Activated CD4-positive, alpha-beta T cell treated with anti-CD3 and anti-CD28 coated beads, Interleukin-2, amount 10 ng/mL, durations not matched to agents 24 days and 14 days (primary cell): ENCODE results near the gene CEBPG. TPM values are rescaled to one million over a fixed set of nuclear protein-coding genes. Genes with fewer than 3 reads are reported as not detected.

Experiments
- DNase-seq: peaks from one replicate; pipeline ENCODE4 v3.0.0; 2022
- H3K27ac Mint-ChIP-seq: one replicate; pipeline ENCODE4 v1.8.0; 2022; ENCODE audit warnings: mild to moderate bottlenecking, mixed read lengths
- H3K27me3 Mint-ChIP-seq: one replicate; pipeline ENCODE4 v1.8.0; 2022; ENCODE audit warnings: mixed read lengths
- H3K36me3 Mint-ChIP-seq: one replicate; pipeline ENCODE4 v1.8.0; 2022; ENCODE audit warnings: low read depth, mild to moderate bottlenecking, mixed read lengths
- H3K4me1 Mint-ChIP-seq: one replicate; pipeline ENCODE4 v1.8.0; 2021; ENCODE audit warnings: mixed read lengths
- H3K4me3 Mint-ChIP-seq: one replicate; pipeline ENCODE4 v1.8.0; 2022; ENCODE audit warnings: mild to moderate bottlenecking, moderate library complexity, mixed read lengths
- H3K9me3 Mint-ChIP-seq: one replicate; pipeline ENCODE4 v1.8.0; 2021; ENCODE audit warnings: mixed read lengths
- intact Hi-C: fragments of 100-400 bp; cut with micrococcal nuclease; formaldehyde crosslinking; loops from one replicate; pipeline ENCODE4 v1.15.1; 2023
- total RNA-seq: library from RNA; stranded (reverse); gene quantifications from 2 replicates; pipeline ENCODE4 v1.2.3, GENCODE V29; 2022

CEBPG gene
- total RNA-seq, 1 donor from 2014 or later = 29.7 TPM

GRCh38 chr19:33414667-33415605 lies 41.4 kb downstream of the CEBPG start:
- Mint-ChIP-seq H3K27ac (no peak overlapping the region), H3K4me3 (no peak overlapping the region), H3K4me1 (peaks cover 3% of the 10 kb centered on the region), H3K9me3 (no peaks in the 10 kb centered on the region), H3K36me3 (no peaks in the 10 kb centered on the region), H3K27me3 (no peaks in the 10 kb centered on the region)
- intact Hi-C loops = loop anchor here (5.0 kb wide), 1 partner anchor 357 kb away; no protein-coding TSS in a partner anchor
- DNase-seq = no peak

GRCh38 chr19:33416307-33417215 lies 43.1 kb downstream of the CEBPG start:
- no peaks in the 10 kb centered on the region for H3K9me3 Mint-ChIP-seq

GRCh38 chr19:33417751-33418150 lies 44.2 kb downstream of the CEBPG start:
- Mint-ChIP-seq H3K36me3 (no peaks in the 10 kb centered on the region), H3K4me3 (no peak overlapping the region), H3K9me3 (no peaks in the 10 kb centered on the region), H3K4me1 (peaks cover 3% of the 10 kb centered on the region), H3K27me3 (no peaks in the 10 kb centered on the region), H3K27ac (no peak overlapping the region)
- intact Hi-C loops = loop anchor here (5.0 kb wide), 1 partner anchor 355 kb away; no protein-coding TSS in a partner anchor
- no peak for DNase-seq

More at GRCh38 chr19:33416307-33417215, 43.1 kb downstream of the CEBPG start:
- H3K27me3 Mint-ChIP-seq = no peaks in the 10 kb centered on the region
- no peaks in the 10 kb centered on the region for H3K36me3 Mint-ChIP-seq
- DNase-seq = peak; percentile 88
- H3K4me3 Mint-ChIP-seq = peak overlapping the region; percentile 61
- intact Hi-C loops = loop anchor here (5.0 kb wide), 1 partner anchor 356 kb away; no protein-coding TSS in a partner anchor
- no peak overlapping the region for H3K27ac Mint-ChIP-seq
- H3K4me1 Mint-ChIP-seq = peaks cover 3% of the 10 kb centered on the region

GRCh38 chr19:33418461-33418860 lies 45.0 kb downstream of the CEBPG start:
- intact Hi-C loops = loop anchor here (5.0 kb wide), 1 partner anchor 354 kb away; no protein-coding TSS in a partner anchor
- Mint-ChIP-seq H3K36me3 (no peaks in the 10 kb centered on the region), H3K4me3 (no peak overlapping the region), H3K27ac (no peak overlapping the region), H3K9me3 (no peaks in the 10 kb centered on the region), H3K27me3 (no peaks in the 10 kb centered on the region), H3K4me1 (peaks cover 3% of the 10 kb centered on the region)
- no peak for DNase-seq

- DNase-seq = no peak
- Mint-ChIP-seq H3K4me1 (peaks cover 3% of the 10 kb centered on the region), H3K27me3 (no peaks in the 10 kb centered on the region), H3K4me3 (no peak overlapping the region), H3K9me3 (no peaks in the 10 kb centered on the region), H3K27ac (no peak overlapping the region), H3K36me3 (no peaks in the 10 kb centered on the region)
- intact Hi-C loops = loop anchor here (5.0 kb wide), 1 partner anchor 353 kb away; no protein-coding TSS in a partner anchor
Measured at GRCh38 chr19:33418871-33419787, 45.6 kb downstream of the CEBPG start.

GRCh38 chr19:33419788-33420130 lies 46.2 kb downstream of the CEBPG start:
- H3K27ac Mint-ChIP-seq = no peak overlapping the region
- no peak overlapping the region for H3K4me3 Mint-ChIP-seq
- intact Hi-C loops = loop anchor here (5.0 kb wide), 1 partner anchor 353 kb away; no protein-coding TSS in a partner anchor
- DNase-seq = no peak
- H3K9me3 Mint-ChIP-seq = no peaks in the 10 kb centered on the region
- H3K4me1 Mint-ChIP-seq = peaks cover 3% of the 10 kb centered on the region
- H3K36me3 Mint-ChIP-seq = no peaks in the 10 kb centered on the region
- no peaks in the 10 kb centered on the region for H3K27me3 Mint-ChIP-seq

- no peaks in the 10 kb centered on the region for H3K36me3 Mint-ChIP-seq
- intact Hi-C loops = no loop called here
- no peaks in the 10 kb centered on the region for H3K27me3 Mint-ChIP-seq
- peaks cover 3% of the 10 kb centered on the region for H3K4me1 Mint-ChIP-seq
- H3K27ac Mint-ChIP-seq = no peak overlapping the region
- no peak overlapping the region for H3K4me3 Mint-ChIP-seq
- DNase-seq = no peak
- H3K9me3 Mint-ChIP-seq = no peaks in the 10 kb centered on the region
Measured at GRCh38 chr19:33420821-33421220, 47.3 kb downstream of the CEBPG start.

GRCh38 chr19:33421368-33421767 lies 47.9 kb downstream of the CEBPG start:
- no peak for DNase-seq
- H3K27ac Mint-ChIP-seq = no peak overlapping the region
- no peak overlapping the region for H3K4me3 Mint-ChIP-seq
- peaks cover 2% of the 10 kb centered on the region for H3K4me1 Mint-ChIP-seq
- no peaks in the 10 kb centered on the region for H3K9me3 Mint-ChIP-seq
- no peaks in the 10 kb centered on the region for H3K36me3 Mint-ChIP-seq
- intact Hi-C loops = no loop called here
- no peaks in the 10 kb centered on the region for H3K27me3 Mint-ChIP-seq

- Mint-ChIP-seq H3K27ac (no peak overlapping the region), H3K4me3 (no peak overlapping the region), H3K4me1 (no peaks in the 10 kb centered on the region), H3K9me3 (no peaks in the 10 kb centered on the region), H3K36me3 (no peaks in the 10 kb centered on the region), H3K27me3 (no peaks in the 10 kb centered on the region)
- DNase-seq = no peak
- intact Hi-C loops = no loop called here
Measured at GRCh38 chr19:33422369-33423180, 49.1 kb downstream of the CEBPG start.

- Mint-ChIP-seq H3K4me1 (no peaks in the 10 kb centered on the region), H3K36me3 (no peaks in the 10 kb centered on the region), H3K9me3 (no peaks in the 10 kb centered on the region), H3K27ac (no peak overlapping the region), H3K27me3 (no peaks in the 10 kb centered on the region), H3K4me3 (no peak overlapping the region)
- no peak for DNase-seq
- intact Hi-C loops = no loop called here
Measured at GRCh38 chr19:33424181-33424580, 50.7 kb downstream of the CEBPG start.

GRCh38 chr19:33426621-33427361 lies 53.3 kb downstream of the CEBPG start:
- Mint-ChIP-seq H3K27ac (no peak overlapping the region), H3K27me3 (peaks cover 2% of the 10 kb centered on the region), H3K36me3 (no peaks in the 10 kb centered on the region), H3K4me1 (no peaks in the 10 kb centered on the region), H3K9me3 (no peaks in the 10 kb centered on the region), H3K4me3 (no peak overlapping the region)
- intact Hi-C loops = no loop called here
- no peak for DNase-seq
